PC-3 (cell line): ENCODE measurements around the gene RPL22. TPM values are rescaled to one million over a fixed set of nuclear protein-coding genes. Genes with fewer than 3 reads are reported as not detected.

ENCODE experiments used
- ATAC-seq: fragments of 200-7000 bp; cut with Tn5 transposase; 2 replicates; pipeline ENCODE4 v1.9.1; 2020; ENCODE audit warnings: mild to moderate bottlenecking, moderate library complexity
- BruUV-seq: library from RNA; stranded (reverse); fragments of 400-500 nt; replicated peaks from 2 replicates; lab custom pipeline; 2021; lab: Mats Ljungman, UMichigan
- CTCF ChIA-PET: fragments of 300-600 bp; sonication (Branson Sonifier 250); formaldehyde crosslinking; loops from one replicate; lab custom pipeline; 2022; ENCODE audit warnings: antibody characterized with exemption; lab: Charles Lee
- POLR2A ChIA-PET: fragments of 300-600 bp; sonication (Branson Sonifier 250); formaldehyde crosslinking; loops from one replicate; lab custom pipeline; 2022; ENCODE audit warnings: antibody characterized with exemption; ENCODE audit not compliant: unreplicated experiment; lab: Charles Lee
- DNase-seq: peaks from one replicate; pipeline ENCODE4 v3.0.0-alpha.2; 2015
- H2AFZ ChIP-seq: fragments of 300-600 bp; sonication (generic); 2 replicates; pipeline ENCODE4 v1.6.0; 2016; ENCODE audit warnings: antibody characterized with exemption, low read length
- H3F3A ChIP-seq: fragments of 300-600 bp; sonication (generic); one replicate; pipeline ENCODE4 v1.6.0; 2017; ENCODE audit warnings: antibody characterized with exemption, low read length, control low read depth, mild to moderate bottlenecking; ENCODE audit not compliant: unreplicated experiment
- H3K27ac ChIP-seq: fragments of 300-600 bp; sonication (generic); 2 replicates; pipeline ENCODE4 v1.5.1; 2016; ENCODE audit warnings: mild to moderate bottlenecking, low read length
- H3K27me3 ChIP-seq: fragments of 300-600 bp; sonication (generic); 2 replicates; pipeline ENCODE4 v1.6.1; 2016; ENCODE audit warnings: low read length, mixed read lengths
- H3K36me3 ChIP-seq: fragments of 300-600 bp; sonication (generic); 2 replicates; pipeline ENCODE4 v1.6.1; 2016; ENCODE audit warnings: low read depth, mixed run types, low read length, mixed read lengths
- H3K4me1 ChIP-seq: fragments of 300-600 bp; sonication (generic); 2 replicates; pipeline ENCODE4 v1.5.1; 2016; ENCODE audit warnings: low read length; ENCODE audit not compliant: insufficient read depth
- H3K4me2 ChIP-seq: fragments of 300-600 bp; sonication (generic); 2 replicates; pipeline ENCODE4 v1.6.0; 2016; ENCODE audit warnings: low read length
- H3K4me3 ChIP-seq: fragments of 300-600 bp; sonication (generic); 2 replicates; pipeline ENCODE4 v1.5.1; 2016; ENCODE audit warnings: mild to moderate bottlenecking, low read length, mixed read lengths
- H3K79me2 ChIP-seq: fragments of 300-600 bp; sonication (generic); 2 replicates; pipeline ENCODE4 v1.6.1; 2017; ENCODE audit warnings: low read length, mixed read lengths
- H3K9ac ChIP-seq: fragments of 300-600 bp; sonication (generic); 2 replicates; pipeline ENCODE4 v1.6.0; 2016; ENCODE audit warnings: mild to moderate bottlenecking, low read length
- H3K9me2 ChIP-seq: fragments of 300-600 bp; sonication (generic); replicated peaks from 2 replicates; pipeline ENCODE4 v1.6.1; 2016; ENCODE audit warnings: mixed run types, low read length, mixed read lengths
- H3K9me3 ChIP-seq: fragments of 300-600 bp; sonication (generic); 2 replicates; pipeline ENCODE4 v1.6.1; 2016; ENCODE audit warnings: low read length, mixed read lengths
- H4K20me1 ChIP-seq: fragments of 300-600 bp; sonication (generic); 2 replicates; pipeline ENCODE4 v1.6.1; 2016; ENCODE audit warnings: low read length, mixed read lengths
- CTCF ChIP-seq: fragments of 300-600 bp; sonication (generic); conservative IDR thresholded peaks from 2 replicates; pipeline ENCODE4 v1.5.1; 2017; ENCODE audit warnings: antibody characterized with exemption, low read depth, mild to moderate bottlenecking, low read length
- EZH2 ChIP-seq: fragments of 300-600 bp; sonication (generic); IDR thresholded peaks from one replicate; pipeline ENCODE4 v1.6.1; 2017; ENCODE audit warnings: antibody characterized with exemption, mild to moderate bottlenecking, low read length; ENCODE audit not compliant: unreplicated experiment
- EZH2phosphoT487 ChIP-seq: fragments of 300-600 bp; sonication (generic); IDR thresholded peaks from 2 replicates; pipeline ENCODE4 v1.6.1; 2018; ENCODE audit warnings: mild to moderate bottlenecking, antibody characterized with exemption, low read length, borderline replicate concordance
- intact Hi-C: fragments of 100-400 bp; cut with micrococcal nuclease; formaldehyde crosslinking; loops from 2 replicates; pipeline ENCODE4 v1.9.0; 2023
- total RNA-seq: library from RNA; depleted of rRNA; stranded (reverse); fragments of >200 nt; gene quantifications from 2 replicates; pipeline ENCODE4 v1.2.3, GENCODE V29; 2014

The RPL22 gene
- total RNA-seq, 1 experiment from 2014 or later, result 283 TPM

GRCh38 chr1:6166221-6166620, 33.2 kb downstream of the RPL22 start:
- Histone ChIP-seq H3K4me2 (no peak overlapping the region), H3K4me3 (no peak overlapping the region), H3K27ac (no peak overlapping the region), H3K27me3 (no peaks in the 10 kb centered on the region), H3K79me2 (no peaks in the 10 kb centered on the region), H3K36me3 (no peaks in the 10 kb centered on the region), H3K9me2 (no peaks in the 10 kb centered on the region), H3K4me1 (no peaks in the 10 kb centered on the region), H3K9me3 (no peaks in the 10 kb centered on the region), H4K20me1 (no peaks in the 10 kb centered on the region), H3K9ac (no peak overlapping the region), H3F3A (no peaks in the 10 kb centered on the region), H2AFZ (no peak overlapping the region)
- CTCF ChIA-PET, result no interaction called here
- ATAC-seq (no peak), DNase-seq (no peak)
- intact Hi-C loops, result no loop called here
- POLR2A ChIA-PET, result no interaction called here
- no peak for TF ChIP-seq EZH2
- no TSS peak for BruUV-seq

GRCh38 chr1:6165441-6165985, 33.9 kb downstream of the RPL22 start:
- Histone ChIP-seq H2AFZ (no peak overlapping the region), H3F3A (no peaks in the 10 kb centered on the region), H4K20me1 (no peaks in the 10 kb centered on the region), H3K9me3 (no peaks in the 10 kb centered on the region), H3K79me2 (no peaks in the 10 kb centered on the region), H3K9me2 (no peaks in the 10 kb centered on the region), H3K4me1 (no peaks in the 10 kb centered on the region), H3K27ac (no peak overlapping the region), H3K4me2 (no peak overlapping the region), H3K9ac (no peak overlapping the region), H3K4me3 (no peak overlapping the region), H3K27me3 (no peaks in the 10 kb centered on the region), H3K36me3 (no peaks in the 10 kb centered on the region)
- ChIA-PET POLR2A (no interaction called here), CTCF (no interaction called here)
- no peak for DNase-seq
- intact Hi-C loops, result no loop called here
- no TSS peak for BruUV-seq
- TF ChIP-seq EZH2, result no peak
- no peak for TF ChIP-seq CTCF
- no peak for TF ChIP-seq EZH2phosphoT487
- ATAC-seq, result no peak

GRCh38 chr1:6165027-6165426, 34.4 kb downstream of the RPL22 start:
- DNase-seq, result no peak
- Histone ChIP-seq H3K9me3 (no peaks in the 10 kb centered on the region), H3K4me3 (no peak overlapping the region), H3K27ac (no peak overlapping the region), H3K36me3 (no peaks in the 10 kb centered on the region), H2AFZ (no peak overlapping the region), H4K20me1 (no peaks in the 10 kb centered on the region), H3K4me1 (no peaks in the 10 kb centered on the region), H3K79me2 (no peaks in the 10 kb centered on the region), H3K4me2 (no peak overlapping the region), H3F3A (no peaks in the 10 kb centered on the region), H3K27me3 (no peaks in the 10 kb centered on the region), H3K9me2 (no peaks in the 10 kb centered on the region), H3K9ac (no peak overlapping the region)
- intact Hi-C loops, result no loop called here
- TF ChIP-seq CTCF, result no peak
- no peak for TF ChIP-seq EZH2
- no peak for TF ChIP-seq EZH2phosphoT487
- BruUV-seq, result no TSS peak
- no peak for ATAC-seq
- ChIA-PET CTCF (no interaction called here), POLR2A (no interaction called here)
